Endothelial cell of umbilical vein (primary cell): Measurements from ENCODE around the gene PVR. TPM values are rescaled to one million over a fixed set of nuclear protein-coding genes. Genes with fewer than 3 reads are reported as not detected.
"Not testable (repeated sequence)": the region's sequence is repeated elsewhere in the genome, so short reads cannot be mapped to it uniquely, and the experiment has no call there.

Source experiments
- BruUV-seq: library from RNA; stranded (reverse); fragments of 400-500 nt; replicated peaks from 2 replicates; lab custom pipeline; 2021; lab: Mats Ljungman, UMichigan
- CTCF ChIA-PET: fragments of 300-600, 350-600 bp; sonication (Branson Sonifier 250); formaldehyde crosslinking; loops from one replicate; lab custom pipeline; 2021; ENCODE audit warnings: antibody characterized with exemption, inconsistent platforms; lab: Charles Lee
- POLR2A ChIA-PET: fragments of 300-600, 350-600 bp; sonication (Branson Sonifier 250); formaldehyde crosslinking; loops from one replicate; lab custom pipeline; 2021; ENCODE audit warnings: antibody characterized with exemption, inconsistent platforms; lab: Charles Lee
- DNase-seq: peaks from one replicate; pipeline ENCODE4 v3.0.0-alpha.2; 2011; ENCODE audit warnings: low read depth, low spot score
- FAIRE-seq: peaks from 2 replicates; lab custom pipeline; 2011; peaks lifted over from hg19 to GRCh38; lab: Jason Lieb, UNC
- H2AFZ ChIP-seq: 2 replicates; pipeline ENCODE4 v1.6.0; 2012; ENCODE audit warnings: low read depth, low read length, control low read depth, inconsistent platforms
- H3K27ac ChIP-seq: 2 replicates; pipeline ENCODE4 v1.5.1; 2011; ENCODE audit warnings: low read depth, mild to moderate bottlenecking, control low read depth, low read length, moderate library complexity; ENCODE audit not compliant: insufficient read depth
- H3K27me3 ChIP-seq, 2 experiments: 2 replicates each; pipeline versions ENCODE4 v1.6.0 to v1.6.1; 2011; ENCODE audit warnings: low read length in 2 of 2, mixed read lengths in 1 of 2; ENCODE audit not compliant: control insufficient read depth in 2 of 2, insufficient read depth in 2 of 2
- H3K36me3 ChIP-seq, 2 experiments: 2 replicates in 1 of 2; 3 replicates in 1 of 2; pipeline ENCODE4 v1.5.1; 2011; ENCODE audit warnings: low read length in 2 of 2, mild to moderate bottlenecking in 1 of 2, moderate library complexity in 1 of 2; ENCODE audit not compliant: control insufficient read depth in 2 of 2, insufficient read depth in 2 of 2; ENCODE audit errors: extremely low read depth in 1 of 2
- H3K4me1 ChIP-seq: 3 replicates; pipeline ENCODE4 v1.5.1; 2011; ENCODE audit warnings: mild to moderate bottlenecking, low read length; ENCODE audit not compliant: control insufficient read depth, insufficient read depth; ENCODE audit errors: extremely low read depth
- H3K4me2 ChIP-seq: 2 replicates; pipeline ENCODE4 v1.6.1; 2011; ENCODE audit warnings: low read length, control low read depth, mixed read lengths; ENCODE audit not compliant: insufficient read depth
- H3K4me3 ChIP-seq, 3 experiments: fragments of 200-600 bp in 1 of 3; sonication (generic), shearing (Covaris generic) in 1 of 3; replicated peaks in 1 of 3; 2 replicates each; pipeline ENCODE4 v1.5.1; 2011 to 2016; ENCODE audit warnings: control low read depth in 3 of 3, low read length in 3 of 3, mild to moderate bottlenecking in 2 of 3, inconsistent platforms in 1 of 3, low read depth in 1 of 3, moderate library complexity in 1 of 3; ENCODE audit not compliant: insufficient read depth in 1 of 3
- H3K79me2 ChIP-seq: 2 replicates; pipeline ENCODE4 v1.6.0; 2012; ENCODE audit warnings: low read length, inconsistent platforms; ENCODE audit not compliant: control insufficient read depth, insufficient read depth
- H3K9ac ChIP-seq: replicated peaks from 2 replicates; pipeline ENCODE3; 2011; ENCODE audit warnings: low read length, control low read depth; ENCODE audit not compliant: insufficient read depth; ENCODE audit errors: extremely low read depth
- H3K9me1 ChIP-seq: replicated peaks from 3 replicates; pipeline ENCODE4 v1.6.0; 2011; ENCODE audit warnings: mild to moderate bottlenecking, low read length; ENCODE audit not compliant: control insufficient read depth, insufficient read depth; ENCODE audit errors: extremely low read depth
- H3K9me3 ChIP-seq: replicated peaks from 2 replicates; pipeline ENCODE4 v1.5.1; 2012; ENCODE audit warnings: low read length, inconsistent platforms; ENCODE audit not compliant: control insufficient read depth, insufficient read depth
- H4K20me1 ChIP-seq: replicated peaks from 2 replicates; pipeline ENCODE3; 2011; ENCODE audit warnings: mild to moderate bottlenecking, low read length; ENCODE audit not compliant: control insufficient read depth, insufficient read depth; ENCODE audit errors: extremely low read depth
- EZH2 ChIP-seq: IDR thresholded peaks from 2 replicates; pipeline ENCODE4 v1.6.1; 2012; ENCODE audit warnings: borderline replicate concordance, low read depth, mild to moderate bottlenecking, moderate library complexity, low read length, inconsistent platforms; ENCODE audit not compliant: severe bottlenecking
- FOS ChIP-seq: IDR thresholded peaks from 2 replicates; pipeline ENCODE4 v1.6.1; 2011; ENCODE audit warnings: mild to moderate bottlenecking, low read length, moderate library complexity, borderline replicate concordance; ENCODE audit not compliant: insufficient read depth
- GATA2 ChIP-seq: IDR thresholded peaks from 2 replicates; pipeline ENCODE4 v1.7.0; 2011; ENCODE audit warnings: low read depth, mild to moderate bottlenecking, moderate library complexity, mixed read lengths, low read length; ENCODE audit not compliant: insufficient read length, insufficient read depth
- JUN ChIP-seq: IDR thresholded peaks from 2 replicates; pipeline ENCODE4 v1.6.1; 2011; ENCODE audit warnings: borderline replicate concordance, low read depth; ENCODE audit not compliant: insufficient read length, insufficient read depth
- MYC ChIP-seq: IDR thresholded peaks from one replicate; pipeline ENCODE4 v1.6.1; 2011; ENCODE audit warnings: mild to moderate bottlenecking, low read depth, low read length
- POLR2A ChIP-seq: IDR thresholded peaks from 2 replicates; pipeline ENCODE4 v1.6.1; 2012; ENCODE audit warnings: low read depth, mild to moderate bottlenecking, control low read depth, low read length
- dilution Hi-C: fragments of 300-500 bp; cut with MboI; formaldehyde crosslinking; loops from one replicate; pipeline ENCODE4 v1.15.0; 2019; ENCODE audit warnings: low sequenced_read_pairs; ENCODE audit not compliant: extremely low pct_ligation_motif_present
- intact Hi-C: fragments of 100-400 bp; cut with micrococcal nuclease; formaldehyde crosslinking; loops from one replicate; pipeline ENCODE4 v1.10.0; 2022
- polyA plus RNA-seq, 4 experiments: library from polyadenylated mRNA; depleted of rRNA in 3 of 4; stranded (reverse) in 3 of 4; unstranded in 1 of 4; fragments of >200 nt; gene quantifications; 2 replicates each; pipeline versions ENCODE4 v1.2.1 to v1.2.3, GENCODE V29; 2011 to 2012; ENCODE audit warnings: missing spikeins in 1 of 4
- total RNA-seq: library from RNA; stranded (reverse); gene quantifications from 2 replicates; pipeline ENCODE4 v1.2.3, GENCODE V29; 2021

PVR gene
- total and polyA plus RNA-seq, 2 donors (not counting 3 experiments of a cell fraction or from before 2014, with no cell fraction given), result 133 to 226 TPM

DNA sequence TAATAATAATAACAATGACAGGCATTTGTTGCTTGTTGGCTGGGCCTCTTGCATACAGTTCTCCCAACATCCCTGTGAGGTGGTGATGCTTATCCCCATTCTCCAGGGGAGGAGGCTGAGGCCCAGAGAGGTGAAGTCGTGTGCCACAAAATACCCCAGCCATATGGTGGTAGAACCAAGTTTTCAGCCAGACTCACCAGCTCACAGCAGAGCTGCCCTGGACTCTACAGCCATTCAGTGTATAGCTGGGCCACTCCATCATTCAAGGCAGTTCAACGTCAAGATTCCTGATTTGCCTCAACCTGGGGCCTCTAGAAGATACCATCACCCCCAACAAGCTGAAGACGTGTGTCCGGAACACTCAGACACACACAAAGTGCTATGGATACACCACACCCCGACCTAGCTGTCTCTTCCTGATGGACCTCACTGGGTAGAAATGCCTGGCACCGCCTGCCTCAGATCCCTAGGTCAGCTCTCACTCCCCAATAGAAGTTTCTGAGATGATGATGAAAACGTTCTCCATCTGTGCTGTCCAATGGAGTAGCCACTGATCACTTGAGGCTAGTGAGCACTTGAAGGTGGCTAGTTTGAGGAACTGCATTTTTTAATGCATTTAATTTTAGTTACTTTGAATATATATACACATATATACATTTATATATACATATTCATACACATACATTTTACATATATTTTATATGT lies 23.3 kb downstream of the PVR start:
- dilution Hi-C loops (no loop called here), intact Hi-C loops (no loop called here)
- ChIA-PET CTCF (interaction anchor here (2.0 kb wide), 1 partner anchor 104 kb away, joined by 6 read pairs; no protein-coding TSS in a partner anchor), POLR2A (no interaction called here)
- H3K4me3 ChIP-seq, result no peak overlapping the region
- TF ChIP-seq POLR2A (peak; percentile 54), MYC (no peak)
- H4K20me1 ChIP-seq, result no peaks in the 10 kb centered on the region
- no peaks in the 10 kb centered on the region for H3K79me2 ChIP-seq
- no peaks in the 10 kb centered on the region for H3K9me3 ChIP-seq
- no peaks in the 10 kb centered on the region for H3K4me1 ChIP-seq
- H3K36me3 ChIP-seq, result peaks cover 11 to 15% of the 10 kb centered on the region in 2 experiments
- no peak overlapping the region for H3K27ac ChIP-seq
- DNase-seq, result no peak
- BruUV-seq, result no TSS peak
- H3K4me2 ChIP-seq, result no peak overlapping the region
- no peak overlapping the region for H2AFZ ChIP-seq
- H3K27me3 ChIP-seq, result no peaks in the 10 kb centered on the region
- H3K9ac ChIP-seq, result no peak overlapping the region
- no peak for FAIRE-seq
- no peaks in the 10 kb centered on the region for H3K9me1 ChIP-seq

DNA sequence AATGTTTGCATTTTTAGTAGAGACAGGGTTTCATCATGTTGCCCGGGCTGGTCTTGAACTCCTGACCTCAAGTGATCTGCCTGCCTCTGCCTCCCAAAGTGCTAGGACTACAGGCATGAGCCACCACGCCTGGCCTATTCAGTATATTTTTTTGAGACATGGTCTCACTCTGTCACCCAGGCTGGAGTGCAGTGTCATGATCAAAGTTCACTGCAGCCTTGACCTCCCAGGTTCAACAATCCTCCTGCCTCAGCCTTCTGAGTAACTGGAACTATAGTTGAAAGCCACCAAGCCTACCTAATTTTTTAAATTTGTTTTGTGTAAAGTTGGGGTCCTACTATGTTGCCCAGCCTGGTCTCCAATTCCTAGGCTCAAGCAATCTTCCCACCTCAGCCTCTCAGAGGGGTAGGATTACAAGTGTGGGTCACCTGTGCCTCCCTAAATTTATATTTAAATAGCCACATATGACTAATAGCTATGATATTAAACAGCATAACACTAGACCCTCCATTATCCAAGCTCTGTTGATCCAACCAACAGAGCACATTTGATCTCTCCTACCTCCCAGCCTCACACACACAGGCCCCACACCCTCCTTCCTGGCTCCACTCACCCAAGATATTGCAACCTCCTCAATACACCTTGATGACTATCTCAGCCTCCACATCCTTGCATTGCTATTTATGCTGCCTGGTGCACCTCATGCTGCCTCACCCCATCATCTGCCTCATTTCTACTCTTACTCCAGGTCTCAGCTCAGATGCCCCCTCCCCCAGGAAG lies 25.5 kb downstream of the PVR start:
- dilution Hi-C loops, result no loop called here
- Histone ChIP-seq H3K79me2 (no peaks in the 10 kb centered on the region), H3K4me2 (no peak overlapping the region), H3K4me1 (no peaks in the 10 kb centered on the region), H3K27me3 (no peaks in the 10 kb centered on the region), H3K9me3 (no peaks in the 10 kb centered on the region), H2AFZ (no peak overlapping the region), H3K27ac (no peak overlapping the region), H4K20me1 (no peaks in the 10 kb centered on the region), H3K9me1 (no peaks in the 10 kb centered on the region), H3K9ac (no peak overlapping the region), H3K4me3 (no peak overlapping the region), H3K36me3 (peaks cover 2 to 3% of the 10 kb centered on the region in 2 experiments)
- CTCF ChIA-PET, result interaction anchor here (1.4 kb wide), 1 partner anchor 102 kb away, joined by 8 read pairs; no protein-coding TSS in a partner anchor
- POLR2A ChIA-PET, result interaction anchor here (1.1 kb wide), 1 partner anchor 102 kb away, joined by 5 read pairs; no protein-coding TSS in a partner anchor
- no TSS peak for BruUV-seq
- FAIRE-seq (no peak), DNase-seq (no peak)
- TF ChIP-seq MYC, result no peak
- no peak for TF ChIP-seq GATA2
- TF ChIP-seq JUN, result no peak
- no peak for TF ChIP-seq POLR2A
- no peak for TF ChIP-seq EZH2
- no peak for TF ChIP-seq FOS
- intact Hi-C loops, result no loop called here

DNA sequence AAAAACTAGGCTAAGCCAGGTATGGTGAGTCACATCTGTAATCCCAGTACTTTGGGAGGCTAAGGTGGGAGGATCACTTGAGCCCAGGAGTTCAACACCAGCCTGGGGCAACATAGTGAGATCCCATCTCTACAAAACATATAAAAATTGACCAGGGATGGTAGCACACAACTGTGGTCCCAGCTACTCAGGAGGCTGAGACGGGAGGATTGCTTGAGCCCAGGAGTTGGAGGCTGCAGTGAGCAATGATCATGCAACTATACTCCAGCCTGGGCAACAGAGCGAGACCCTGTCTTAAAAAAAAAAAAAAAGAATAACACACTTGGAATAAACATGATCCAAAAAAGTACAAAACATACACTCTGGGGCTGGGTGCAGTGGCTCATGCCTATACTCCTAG lies 26.3 kb downstream of the PVR start:
- H3K9me1 ChIP-seq, H3K9me3 ChIP-seq, dilution Hi-C loops, BruUV-seq, H3K4me2 ChIP-seq, H2AFZ ChIP-seq, H3K27ac ChIP-seq, H3K4me3 ChIP-seq, FAIRE-seq, H4K20me1 ChIP-seq, H3K27me3 ChIP-seq, intact Hi-C loops, DNase-seq, H3K36me3 ChIP-seq, H3K79me2 ChIP-seq, H3K4me1 ChIP-seq, H3K9ac ChIP-seq: not testable (repeated sequence)
- CTCF ChIA-PET, result interaction anchor here (1.4 kb wide), 1 partner anchor 101 kb away, joined by 8 read pairs; no protein-coding TSS in a partner anchor
- POLR2A ChIA-PET, result interaction anchor here (0.7 to 1.1 kb wide), 2 partner anchors 101 to 463 kb away, joined by 5 to 9 read pairs; no protein-coding TSS in a partner anchor
